VCaP (cell line): ENCODE measurements around the gene GPR4.

Experiments
- H3K27ac ChIP-seq: fragments of 450-650 bp; 2 replicates; pipeline ENCODE4 v1.5.1; 2017
- CTCF ChIP-seq: fragments of 450-650 bp; conservative IDR thresholded peaks from 2 replicates; pipeline ENCODE4 v1.5.1; 2017; ENCODE audit warnings: mild to moderate bottlenecking, moderate library complexity

GPR4 gene

GRCh38 chr19:45600340-45600885 lies 1.6 kb downstream of the GPR4 start:
- no peak for TF ChIP-seq CTCF
- H3K27ac ChIP-seq, result no peak overlapping the region

- no peak overlapping the region for H3K27ac ChIP-seq
- TF ChIP-seq CTCF, result no peak
Observed at GRCh38 chr19:45599286-45599685, 2.7 kb downstream of the GPR4 start.

DNA sequence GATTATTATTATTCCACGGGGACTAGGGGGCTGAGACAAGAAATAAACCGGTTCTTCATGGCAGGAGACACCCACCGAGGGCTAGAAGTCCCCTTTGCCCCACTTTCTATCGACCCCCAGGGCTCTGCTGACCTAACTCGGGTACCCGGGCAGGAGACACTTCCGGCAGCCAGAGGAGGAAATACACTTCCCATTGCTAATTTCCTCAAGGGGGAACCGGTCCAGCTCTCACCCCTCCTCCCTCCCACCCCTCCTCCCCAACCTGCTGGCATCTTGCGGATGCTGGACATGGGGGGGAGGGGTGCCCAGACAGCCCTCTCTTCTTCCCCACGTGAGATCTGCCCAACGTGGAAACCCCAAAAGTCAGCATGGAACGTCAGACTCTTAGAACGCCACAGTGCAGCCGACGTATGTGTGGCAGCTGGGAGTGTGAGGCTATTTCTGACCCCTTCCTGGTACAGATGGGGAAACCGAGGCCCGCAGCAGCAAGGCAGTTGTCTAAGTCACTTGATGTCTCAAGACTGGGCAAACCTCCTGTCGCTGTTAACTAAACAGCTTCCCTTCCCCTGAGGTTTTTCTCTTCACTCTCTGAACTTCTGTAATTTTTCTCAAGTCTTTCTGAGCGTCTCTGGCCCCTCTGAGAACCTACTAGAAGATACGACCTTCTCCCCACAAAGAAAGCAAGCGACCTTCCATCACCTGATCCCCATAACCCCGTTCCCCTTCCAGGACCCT lies 3.6 kb downstream of the GPR4 start:
- H3K27ac ChIP-seq, result peak overlapping the region; percentile 23; the same call in 1 of the 2 replicates

GRCh38 chr19:45597425-45598111 lies 4.4 kb downstream of the GPR4 start:
- TF ChIP-seq CTCF, result no peak
- H3K27ac ChIP-seq, result peak overlapping the region; percentile 23; the same call in 1 of the 2 replicates

More for the DNA sequence above, 3.6 kb downstream of the GPR4 start:
- TF ChIP-seq CTCF, result no peak

DNA sequence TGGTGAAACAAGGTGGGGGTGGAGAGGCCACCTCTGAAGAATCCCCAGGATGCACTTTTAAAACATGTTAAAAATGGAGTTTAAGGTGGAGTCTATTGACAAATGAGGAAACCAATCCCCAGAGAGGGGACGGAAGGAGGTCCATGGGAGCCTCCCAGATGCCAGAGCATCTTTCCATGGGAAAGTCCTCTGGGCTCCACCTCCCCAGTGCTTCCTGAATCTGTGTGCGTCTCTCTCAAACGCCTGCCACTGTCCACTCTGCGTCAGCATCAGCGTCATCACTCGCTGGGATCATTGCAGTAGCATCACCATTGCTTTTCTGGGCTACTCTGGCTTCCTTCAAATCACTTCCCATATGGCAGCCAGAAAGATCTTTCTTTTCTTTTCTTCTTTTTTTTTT lies 6.2 kb downstream of the GPR4 start:
- TF ChIP-seq CTCF, result no peak
- no peak overlapping the region for H3K27ac ChIP-seq

DNA sequence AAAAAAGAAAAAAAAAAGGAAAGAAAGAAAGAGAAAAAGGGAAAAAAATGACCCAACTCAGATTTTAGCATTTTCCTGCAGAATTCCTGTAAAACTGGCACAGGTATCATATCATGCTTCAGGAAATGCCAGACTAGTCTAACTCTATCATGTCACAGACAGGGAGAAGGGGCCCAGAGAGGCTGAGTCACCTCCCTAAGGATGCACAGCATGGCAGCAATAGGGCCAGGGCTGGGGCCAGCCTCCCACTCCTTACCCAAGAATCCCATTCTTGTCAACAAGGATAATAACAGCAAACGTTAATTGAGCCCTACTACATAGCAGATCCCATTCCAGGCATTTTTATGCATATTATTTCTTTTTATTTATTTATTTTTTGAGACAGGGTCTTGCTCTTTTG lies 8.5 kb downstream of the GPR4 start:
- TF ChIP-seq CTCF, result no peak
- no peak overlapping the region for H3K27ac ChIP-seq

- no peak for TF ChIP-seq CTCF
Observed at GRCh38 chr19:45592366-45592765, 9.6 kb downstream of the GPR4 start.

More at GRCh38 chr19:45592366-45592765, 9.6 kb downstream of the GPR4 start:
- H3K27ac ChIP-seq, result no peak overlapping the region
